CD4-positive, alpha-beta T cell (primary cell): ENCODE results near the gene SUCO. TPM values are rescaled to one million over a fixed set of nuclear protein-coding genes. Genes with fewer than 3 reads are reported as not detected.

Source experiments
- ATAC-seq: fragments of 200-7000 bp; cut with Tn5 transposase; one replicate; pipeline ENCODE4 v1.10.0; 2022; ENCODE audit warnings: mild to moderate bottlenecking; ENCODE audit not compliant: poor library complexity
- CTCF ChIA-PET: fragments of 350-600 bp; sonication (Branson Sonifier 250); formaldehyde crosslinking; loops from one replicate; lab custom pipeline; 2021; ENCODE audit warnings: antibody characterized with exemption, inconsistent platforms; lab: Charles Lee
- POLR2A ChIA-PET: fragments of 350-600 bp; sonication (Branson Sonifier 250); formaldehyde crosslinking; loops from one replicate; lab custom pipeline; 2021; ENCODE audit warnings: antibody characterized with exemption, inconsistent platforms; lab: Charles Lee
- DNase-seq, 14 experiments: peaks; one replicate each; pipeline ENCODE4 v3.0.0-alpha.2; 2013 to 2020; ENCODE audit warnings: mixed read lengths in 2 of 14
- H3K27ac ChIP-seq, 2 donors: one replicate each; pipeline versions ENCODE4 v1.5.1 to v1.7.0; 2013; ENCODE audit warnings: low read length in 2 of 2, low read depth in 1 of 2, mild to moderate bottlenecking in 1 of 2
- H3K27me3 ChIP-seq, 2 experiments: 1 replicate in 1 of 2; 2 replicates in 1 of 2; pipeline versions ENCODE4 v1.6.1 to v1.7.0; 2013; ENCODE audit warnings: low read length in 2 of 2, control low read depth in 1 of 2, mild to moderate bottlenecking in 1 of 2, moderate library complexity in 1 of 2; ENCODE audit not compliant: insufficient read depth in 2 of 2, control insufficient read depth in 1 of 2
- H3K36me3 ChIP-seq: one replicate; pipeline ENCODE4 v1.6.1; 2013; ENCODE audit warnings: low read length, control low read depth; ENCODE audit not compliant: insufficient read depth
- H3K4me1 ChIP-seq: one replicate; pipeline ENCODE4 v1.6.1; 2013; ENCODE audit warnings: low read length, control low read depth; ENCODE audit not compliant: insufficient read depth
- H3K4me3 ChIP-seq: one replicate; pipeline ENCODE4 v1.5.1; 2013; ENCODE audit warnings: mild to moderate bottlenecking, low read length, moderate library complexity
- H3K9me3 ChIP-seq, 2 experiments: 1 replicate in 1 of 2; 2 replicates in 1 of 2; pipeline versions ENCODE4 v1.6.1 to v1.7.0; 2013; ENCODE audit warnings: low read length in 2 of 2, mild to moderate bottlenecking in 2 of 2, control low read depth in 1 of 2, moderate library complexity in 1 of 2; ENCODE audit not compliant: control insufficient read depth in 1 of 2, insufficient read depth in 1 of 2
- H3K27ac Mint-ChIP-seq: one replicate; pipeline ENCODE4 v1.8.0; 2020; ENCODE audit warnings: mixed read lengths
- H3K27me3 Mint-ChIP-seq: one replicate; pipeline ENCODE4 v1.8.0; 2021; ENCODE audit warnings: mixed read lengths
- H3K36me3 Mint-ChIP-seq: one replicate; pipeline ENCODE4 v1.8.0; 2021; ENCODE audit warnings: low read depth, mixed read lengths
- H3K4me1 Mint-ChIP-seq: one replicate; pipeline ENCODE4 v1.8.0; 2021; ENCODE audit warnings: low read depth, mixed read lengths
- H3K4me3 Mint-ChIP-seq: one replicate; pipeline ENCODE4 v1.8.0; 2020; ENCODE audit warnings: mild to moderate bottlenecking, mixed read lengths
- H3K9me3 Mint-ChIP-seq: one replicate; pipeline ENCODE4 v1.8.0; 2020; ENCODE audit warnings: mixed read lengths
- intact Hi-C, 2 experiments: fragments of 100-400 bp; cut with DNase I in 1 of 2; cut with micrococcal nuclease in 1 of 2; formaldehyde crosslinking; loops; one replicate each; pipeline versions ENCODE4 v1.15.1 to v1.9.0; 2023 to 2025; cut with DNase I, micrococcal nuclease
- total RNA-seq, 174 experiments: library from RNA in 2 of 174; stranded (reverse) in 2 of 174; gene quantifications; one replicate each; pipeline ENCODE4 v1.2.3 and lab custom pipeline; 2021 to 2026
- TF ChIP-seq, protein P1 (sequence below): fragments of 200-600 bp; IDR thresholded peaks from one replicate; pipeline ENCODE4 v1.8.0; 2022; ENCODE audit warnings: antibody characterized with exemption, mild to moderate bottlenecking

Gene SUCO
- total RNA-seq, 2 experiments from 2014 or later, result 93.1 to 104 TPM

DNA sequence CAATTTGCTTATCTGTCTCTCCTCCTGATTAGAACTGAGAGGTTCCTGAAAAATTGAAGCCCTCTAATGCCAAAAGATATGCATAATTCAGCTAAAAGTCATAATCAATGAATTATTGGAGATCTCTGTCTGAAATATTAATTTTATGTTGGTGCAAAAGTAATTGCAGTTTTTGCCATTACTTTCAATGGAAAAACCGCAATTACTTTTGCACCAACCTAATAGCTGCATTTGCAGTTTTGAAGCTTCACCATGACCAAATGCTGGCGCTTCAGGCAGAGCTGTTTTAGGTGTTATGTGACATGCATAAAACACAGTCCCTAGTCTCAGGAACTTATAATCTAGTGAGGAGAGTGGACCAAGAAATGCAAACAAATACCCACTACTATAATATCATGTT lies 96.2 kb downstream of the SUCO start:
- TF ChIP-seq, protein P1, sequence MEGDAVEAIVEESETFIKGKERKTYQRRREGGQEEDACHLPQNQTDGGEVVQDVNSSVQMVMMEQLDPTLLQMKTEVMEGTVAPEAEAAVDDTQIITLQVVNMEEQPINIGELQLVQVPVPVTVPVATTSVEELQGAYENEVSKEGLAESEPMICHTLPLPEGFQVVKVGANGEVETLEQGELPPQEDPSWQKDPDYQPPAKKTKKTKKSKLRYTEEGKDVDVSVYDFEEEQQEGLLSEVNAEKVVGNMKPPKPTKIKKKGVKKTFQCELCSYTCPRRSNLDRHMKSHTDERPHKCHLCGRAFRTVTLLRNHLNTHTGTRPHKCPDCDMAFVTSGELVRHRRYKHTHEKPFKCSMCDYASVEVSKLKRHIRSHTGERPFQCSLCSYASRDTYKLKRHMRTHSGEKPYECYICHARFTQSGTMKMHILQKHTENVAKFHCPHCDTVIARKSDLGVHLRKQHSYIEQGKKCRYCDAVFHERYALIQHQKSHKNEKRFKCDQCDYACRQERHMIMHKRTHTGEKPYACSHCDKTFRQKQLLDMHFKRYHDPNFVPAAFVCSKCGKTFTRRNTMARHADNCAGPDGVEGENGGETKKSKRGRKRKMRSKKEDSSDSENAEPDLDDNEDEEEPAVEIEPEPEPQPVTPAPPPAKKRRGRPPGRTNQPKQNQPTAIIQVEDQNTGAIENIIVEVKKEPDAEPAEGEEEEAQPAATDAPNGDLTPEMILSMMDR, result no peak
- H3K27ac ChIP-seq, result no peak overlapping the region
- H3K4me3 Mint-ChIP-seq, result no peak overlapping the region
- ChIA-PET CTCF (no interaction called here), POLR2A (no interaction called here)
- intact Hi-C loops, result loop anchor here in 1 of 2 experiments (5.0 kb wide), 1 partner anchor 33 kb away; no protein-coding TSS in a partner anchor
- H3K27me3 Mint-ChIP-seq, result no peaks in the 10 kb centered on the region
- no peaks in the 10 kb centered on the region for H3K36me3 Mint-ChIP-seq
- no peaks in the 10 kb centered on the region for H3K27me3 ChIP-seq
- H3K4me3 ChIP-seq, result no peak overlapping the region
- ATAC-seq, result no peak
- no peak for DNase-seq
- peaks cover 17% of the 10 kb centered on the region for H3K4me1 ChIP-seq
- H3K4me1 Mint-ChIP-seq, result peaks cover 53% of the 10 kb centered on the region
- H3K36me3 ChIP-seq, result no peaks in the 10 kb centered on the region
- H3K9me3 ChIP-seq, result no peaks in the 10 kb centered on the region
- no peak overlapping the region for H3K27ac Mint-ChIP-seq
- H3K9me3 Mint-ChIP-seq, result no peaks in the 10 kb centered on the region

GRCh38 chr1:172629638-172630037 lies 96.7 kb downstream of the SUCO start:
- Histone ChIP-seq H3K27ac (no peak overlapping the region), H3K9me3 (no peaks in the 10 kb centered on the region), H3K36me3 (no peaks in the 10 kb centered on the region), H3K4me1 (peaks cover 18% of the 10 kb centered on the region), H3K27me3 (no peaks in the 10 kb centered on the region), H3K4me3 (no peak overlapping the region)
- Mint-ChIP-seq H3K27me3 (no peaks in the 10 kb centered on the region), H3K4me1 (peaks cover 53% of the 10 kb centered on the region), H3K36me3 (no peaks in the 10 kb centered on the region), H3K4me3 (no peak overlapping the region), H3K27ac (no peak overlapping the region), H3K9me3 (no peaks in the 10 kb centered on the region)
- ATAC-seq (no peak), DNase-seq (no peak)
- TF ChIP-seq, protein P1, result no peak
- CTCF ChIA-PET, result no interaction called here
- POLR2A ChIA-PET, result no interaction called here
- intact Hi-C loops, result loop anchor here in 1 of 2 experiments (5.0 kb wide), 1 partner anchor 33 kb away; no protein-coding TSS in a partner anchor

- Histone ChIP-seq H3K4me1 (peaks cover 18% of the 10 kb centered on the region), H3K4me3 (no peak overlapping the region), H3K36me3 (no peaks in the 10 kb centered on the region), H3K27ac (no peak overlapping the region), H3K27me3 (no peaks in the 10 kb centered on the region), H3K9me3 (no peaks in the 10 kb centered on the region)
- CTCF ChIA-PET, result interaction anchor here (1.1 kb wide), 1 partner anchor 89 kb away, joined by 4 read pairs; no protein-coding TSS in a partner anchor
- ATAC-seq, result no peak
- Mint-ChIP-seq H3K9me3 (no peaks in the 10 kb centered on the region), H3K27ac (no peak overlapping the region), H3K36me3 (no peaks in the 10 kb centered on the region), H3K4me3 (no peak overlapping the region), H3K4me1 (peaks cover 53% of the 10 kb centered on the region), H3K27me3 (no peaks in the 10 kb centered on the region)
- no peak for DNase-seq
- POLR2A ChIA-PET, result interaction anchor here (1.2 kb wide), 1 partner anchor 9 kb away, joined by 3 read pairs; no protein-coding TSS in a partner anchor
- intact Hi-C loops, result no loop called here
- TF ChIP-seq, protein P1, result no peak
Measured at GRCh38 chr1:172630056-172630818, 97.3 kb downstream of the SUCO start.
